Hepatocyte (in vitro differentiated cells): ENCODE results near the gene SYT3. TPM values are rescaled to one million over a fixed set of nuclear protein-coding genes. Genes with fewer than 3 reads are reported as not detected.

Experiments
- DNase-seq: peaks from one replicate; pipeline ENCODE4 v3.0.0-alpha.2; 2016; ENCODE audit warnings: low spot score
- H2AFZ ChIP-seq: fragments of 200-600 bp; sonication (generic); 2 replicates; pipeline ENCODE4 v1.6.0; 2016; ENCODE audit warnings: antibody characterized with exemption, mild to moderate bottlenecking
- H3K27ac ChIP-seq: fragments of 200-600 bp; sonication (generic); 2 replicates; pipeline ENCODE4 v1.5.1; 2016; ENCODE audit warnings: mild to moderate bottlenecking
- H3K27me3 ChIP-seq: fragments of 200-600 bp; sonication (generic); 2 replicates; pipeline ENCODE4 v1.6.1; 2016
- H3K36me3 ChIP-seq: fragments of 200-600 bp; sonication (generic); replicated peaks from 2 replicates; pipeline ENCODE4 v1.5.1; 2016; ENCODE audit warnings: low read depth; ENCODE audit not compliant: insufficient read depth
- H3K4me1 ChIP-seq: fragments of 200-600 bp; sonication (generic); 2 replicates; pipeline ENCODE4 v1.5.1; 2016; ENCODE audit warnings: mild to moderate bottlenecking, moderate library complexity; ENCODE audit not compliant: insufficient read depth
- H3K4me2 ChIP-seq: fragments of 200-600 bp; sonication (generic); 2 replicates; pipeline ENCODE4 v1.6.0; 2016
- H3K4me3 ChIP-seq: fragments of 200-600 bp; sonication (generic); 2 replicates; pipeline ENCODE4 v1.5.1; 2016; ENCODE audit warnings: mild to moderate bottlenecking
- H3K79me2 ChIP-seq: fragments of 200-600 bp; sonication (generic); 2 replicates; pipeline ENCODE4 v1.6.0; 2017; ENCODE audit warnings: mild to moderate bottlenecking
- H3K9me2 ChIP-seq: fragments of 200-600 bp; sonication (generic); replicated peaks from 2 replicates; pipeline ENCODE4 v1.6.0; 2017; ENCODE audit warnings: mild to moderate bottlenecking; ENCODE audit not compliant: insufficient read depth
- H3K9me3 ChIP-seq: fragments of 200-600 bp; sonication (generic); 2 replicates; pipeline ENCODE4 v1.5.1; 2016; ENCODE audit warnings: low read depth, mild to moderate bottlenecking
- H4K20me1 ChIP-seq: fragments of 200-600 bp; sonication (generic); 2 replicates; pipeline ENCODE4 v1.6.0; 2016; ENCODE audit warnings: mild to moderate bottlenecking; ENCODE audit not compliant: insufficient read depth, poor library complexity, severe bottlenecking
- EZH2 ChIP-seq: fragments of 200-600 bp; sonication (generic); IDR thresholded peaks from 2 replicates; pipeline ENCODE4 v1.6.1; 2016; ENCODE audit warnings: antibody characterized with exemption, mild to moderate bottlenecking, borderline replicate concordance
- EZH2phosphoT487 ChIP-seq: fragments of 200-600 bp; sonication (generic); IDR thresholded peaks from one replicate; pipeline ENCODE4 v1.6.1; 2018; ENCODE audit warnings: antibody characterized with exemption, mild to moderate bottlenecking, low read depth, moderate library complexity; ENCODE audit not compliant: unreplicated experiment, severe bottlenecking
- WGBS: methylation state at CpG from one replicate; pipeline ENCODE4 v1.1.6; 2016; ENCODE audit warnings: low lambda C conversion rate; ENCODE audit errors: missing lambda C conversion rate; 5-methylcytosine and 5-hydroxymethylcytosine counted together
- polyA plus RNA-seq: library from polyadenylated mRNA; unstranded; fragments of >200 nt; fragmentation: Nextera tagmentation; extraction: Ambion mirVana; gene quantifications from 2 replicates; pipeline ENCODE4 v1.2.1, GENCODE V29; 2016
- total RNA-seq: library from RNA; depleted of rRNA; stranded (reverse); fragments of >200 nt; gene quantifications from 2 replicates; pipeline ENCODE4 v1.2.3, GENCODE V29; 2014
- TF ChIP-seq, protein P1 (sequence below): fragments of 200-600 bp; sonication (generic); IDR thresholded peaks from 2 replicates; pipeline ENCODE4 v1.5.1; 2016; ENCODE audit warnings: antibody characterized with exemption, mild to moderate bottlenecking; ENCODE audit not compliant: poor library complexity

Gene SYT3
- total and polyA plus RNA-seq, 2 experiments from 2014 or later: 1.5 to 2.2 TPM

DNA sequence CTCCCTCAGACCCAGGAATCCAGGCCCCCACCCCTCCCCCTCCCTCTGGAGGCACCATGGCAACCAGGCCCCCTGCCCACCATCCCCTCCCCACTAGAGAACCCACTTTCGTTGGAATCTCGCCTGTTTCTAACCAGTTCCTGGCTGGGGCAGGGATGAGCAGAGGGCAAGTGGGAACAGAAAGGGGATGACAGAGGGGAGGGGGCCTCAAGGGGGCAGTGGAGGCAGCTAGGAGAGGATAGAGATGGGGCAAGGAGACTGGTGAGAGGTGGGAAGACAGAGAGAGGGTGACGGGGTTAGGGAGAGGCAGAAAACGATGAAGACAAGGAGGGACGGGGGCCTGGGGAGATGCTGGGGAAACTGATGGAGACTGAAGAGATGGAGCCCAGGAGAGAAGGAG lies 9.0 kb upstream of the SYT3 start:
- DNase-seq: no peak
- no peaks in the 10 kb centered on the region for H3K4me1 ChIP-seq
- H3K9me3 ChIP-seq: no peaks in the 10 kb centered on the region
- no peaks in the 10 kb centered on the region for H3K79me2 ChIP-seq
- H3K4me3 ChIP-seq: no peak overlapping the region
- no peak overlapping the region for H3K4me2 ChIP-seq
- H3K36me3 ChIP-seq: no peaks in the 10 kb centered on the region
- no peaks in the 10 kb centered on the region for H4K20me1 ChIP-seq
- TF ChIP-seq EZH2phosphoT487 (no peak), EZH2 (no peak)
- TF ChIP-seq, protein P1, sequence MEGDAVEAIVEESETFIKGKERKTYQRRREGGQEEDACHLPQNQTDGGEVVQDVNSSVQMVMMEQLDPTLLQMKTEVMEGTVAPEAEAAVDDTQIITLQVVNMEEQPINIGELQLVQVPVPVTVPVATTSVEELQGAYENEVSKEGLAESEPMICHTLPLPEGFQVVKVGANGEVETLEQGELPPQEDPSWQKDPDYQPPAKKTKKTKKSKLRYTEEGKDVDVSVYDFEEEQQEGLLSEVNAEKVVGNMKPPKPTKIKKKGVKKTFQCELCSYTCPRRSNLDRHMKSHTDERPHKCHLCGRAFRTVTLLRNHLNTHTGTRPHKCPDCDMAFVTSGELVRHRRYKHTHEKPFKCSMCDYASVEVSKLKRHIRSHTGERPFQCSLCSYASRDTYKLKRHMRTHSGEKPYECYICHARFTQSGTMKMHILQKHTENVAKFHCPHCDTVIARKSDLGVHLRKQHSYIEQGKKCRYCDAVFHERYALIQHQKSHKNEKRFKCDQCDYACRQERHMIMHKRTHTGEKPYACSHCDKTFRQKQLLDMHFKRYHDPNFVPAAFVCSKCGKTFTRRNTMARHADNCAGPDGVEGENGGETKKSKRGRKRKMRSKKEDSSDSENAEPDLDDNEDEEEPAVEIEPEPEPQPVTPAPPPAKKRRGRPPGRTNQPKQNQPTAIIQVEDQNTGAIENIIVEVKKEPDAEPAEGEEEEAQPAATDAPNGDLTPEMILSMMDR: no peak
- H3K27me3 ChIP-seq: peaks cover 14% of the 10 kb centered on the region
- 44% methylated on average over 2 of the region's 5 CpGs for WGBS
- H3K9me2 ChIP-seq: no peaks in the 10 kb centered on the region
- no peak overlapping the region for H2AFZ ChIP-seq
- H3K27ac ChIP-seq: no peak overlapping the region

DNA sequence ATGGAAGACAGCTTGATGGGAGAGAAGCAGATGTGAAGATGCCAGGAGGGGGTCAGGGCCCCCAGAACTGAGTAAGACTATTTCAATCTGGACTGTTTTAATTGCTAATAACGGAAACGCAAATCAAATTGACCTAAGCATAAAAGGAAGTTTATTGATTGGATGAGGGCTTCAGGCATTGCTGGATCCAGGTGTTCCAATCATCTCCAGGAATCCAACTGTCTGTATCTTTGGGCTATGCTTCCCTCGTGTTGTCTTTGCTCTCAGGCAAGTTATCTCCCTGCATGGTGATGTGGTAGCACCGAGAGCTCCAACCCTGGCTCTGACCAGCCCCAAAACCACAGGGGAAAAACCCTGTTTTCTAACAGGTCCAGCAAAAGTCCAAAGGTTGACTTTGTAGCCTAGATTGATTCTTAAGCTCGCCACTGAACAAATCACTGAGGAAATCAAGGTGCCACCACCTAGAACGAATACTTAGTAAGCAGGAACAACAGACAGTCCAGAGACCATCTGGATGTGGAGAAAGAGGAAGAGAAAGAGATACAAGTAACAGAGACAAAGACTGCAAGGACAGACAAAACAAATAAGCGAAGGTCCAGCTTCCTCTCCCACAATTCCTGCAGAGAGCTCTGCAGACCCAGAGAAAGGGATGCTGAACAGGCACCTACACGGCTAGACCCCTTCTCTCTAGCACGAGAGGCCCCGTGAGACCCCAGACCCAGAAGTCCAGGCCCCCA lies 8.4 kb upstream of the SYT3 start:
- no peak for DNase-seq
- no peak overlapping the region for H2AFZ ChIP-seq
- no peaks in the 10 kb centered on the region for H3K79me2 ChIP-seq
- no peaks in the 10 kb centered on the region for H3K9me3 ChIP-seq
- no peak overlapping the region for H3K4me2 ChIP-seq
- no peak overlapping the region for H3K4me3 ChIP-seq
- no peaks in the 10 kb centered on the region for H3K36me3 ChIP-seq
- H3K27ac ChIP-seq: no peak overlapping the region
- TF ChIP-seq, protein P1: no peak
- TF ChIP-seq EZH2phosphoT487 (no peak), EZH2 (no peak)
- WGBS: 82% methylated on average over 10 of the region's 10 CpGs
- H3K4me1 ChIP-seq: no peaks in the 10 kb centered on the region
- H3K27me3 ChIP-seq: peaks cover 18% of the 10 kb centered on the region
- no peaks in the 10 kb centered on the region for H4K20me1 ChIP-seq
- H3K9me2 ChIP-seq: no peaks in the 10 kb centered on the region

DNA sequence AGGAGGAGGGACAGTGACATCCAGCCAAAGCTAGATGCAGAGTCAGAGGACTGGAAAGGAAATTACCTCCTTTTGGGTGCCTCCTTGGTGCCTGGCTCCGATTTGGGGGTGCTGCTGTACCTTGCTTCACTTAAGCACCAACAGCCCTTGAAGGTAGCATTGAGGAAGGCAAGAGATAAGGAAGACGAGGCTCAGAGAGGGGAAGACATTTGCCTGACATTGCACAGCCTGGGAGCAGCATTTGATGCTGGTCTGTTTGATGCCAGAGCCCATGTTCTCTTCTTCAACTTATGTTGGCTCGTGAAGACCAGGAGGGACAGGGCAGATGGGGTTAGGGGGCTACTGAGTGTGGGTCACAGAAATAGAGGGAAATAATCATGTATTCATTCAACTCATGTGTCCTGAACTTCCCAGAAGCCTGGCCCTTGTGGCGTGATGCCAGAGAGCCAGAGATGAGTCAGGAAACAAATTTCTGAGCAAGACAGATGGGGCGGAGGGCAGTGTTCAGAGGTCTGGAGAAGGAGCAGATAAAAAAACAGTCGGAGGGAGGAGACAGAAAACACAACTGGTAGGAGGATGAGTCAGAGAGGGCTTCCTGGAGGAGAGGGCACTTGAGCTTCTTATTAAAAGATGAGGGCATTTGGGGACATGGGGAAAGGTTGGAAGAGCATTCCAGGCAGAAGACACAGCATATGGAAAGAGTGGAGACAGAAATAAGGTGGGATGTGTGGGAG lies 6.6 kb upstream of the SYT3 start:
- H3K27ac ChIP-seq: no peak overlapping the region
- no peak overlapping the region for H3K4me3 ChIP-seq
- no peaks in the 10 kb centered on the region for H4K20me1 ChIP-seq
- H3K9me3 ChIP-seq: no peaks in the 10 kb centered on the region
- 52% methylated on average over 6 of the region's 6 CpGs for WGBS
- peaks cover 18% of the 10 kb centered on the region for H3K27me3 ChIP-seq
- no peaks in the 10 kb centered on the region for H3K36me3 ChIP-seq
- H3K4me2 ChIP-seq: no peak overlapping the region
- H3K4me1 ChIP-seq: no peaks in the 10 kb centered on the region
- no peaks in the 10 kb centered on the region for H3K9me2 ChIP-seq
- no peak overlapping the region for H2AFZ ChIP-seq
- DNase-seq: peak; percentile 51
- TF ChIP-seq EZH2 (no peak), EZH2phosphoT487 (no peak)
- TF ChIP-seq, protein P1: no peak
- no peaks in the 10 kb centered on the region for H3K79me2 ChIP-seq
